ENCODE data around the gene TYW1. TPM values are rescaled to one million over a fixed set of nuclear protein-coding genes. Genes with fewer than 3 reads are reported as not detected.
"Not testable (repeated sequence)": the region's sequence is repeated elsewhere in the genome, so short reads cannot be mapped to it uniquely, and the experiment has no call there.

The TYW1 gene
- total RNA-seq, 5 donors from 2014 or later (not counting 1 experiment from before 2014, with no cell fraction given), result 20.1 to 26.7 (median 22.7) TPM

- H3K36me3 ChIP-seq (ENCODE audit: control insufficient read depth in 2 of 2, extremely low read depth in 1 of 2, insufficient read depth in 1 of 2, low read length in 1 of 2), result peaks cover 0 to 13% of the 10 kb centered on the region in 2 donors
- H3K27ac Mint-ChIP-seq; DNase-seq; H3K9me3 ChIP-seq; H3K27ac ChIP-seq (ENCODE audit: low read length); H3K4me1 ChIP-seq (ENCODE audit: control insufficient read depth in 1 of 2, extremely low read depth in 1 of 2, insufficient read depth in 2 of 2, low read length in 2 of 2); H3K27me3 ChIP-seq (replicated peaks in 1 of 2; ENCODE audit: control insufficient read depth in 2 of 2, extremely low read depth in 1 of 2, insufficient read depth in 2 of 2, low read length in 1 of 2); H3K27me3 Mint-ChIP-seq; CTCF ChIA-PET; H3K9me3 Mint-ChIP-seq; POLR2A ChIA-PET; ATAC-seq (replicated peaks in 1 of 4); H3K4me3 Mint-ChIP-seq; H3K4me1 Mint-ChIP-seq; H3K4me3 ChIP-seq (ENCODE audit: control insufficient read depth in 1 of 2, extremely low read depth in 1 of 2, low read length in 1 of 2): not testable (repeated sequence)
- peaks cover 21% of the 10 kb centered on the region for H3K36me3 Mint-ChIP-seq
- WGBS (ENCODE audit: insufficient coverage), result 100% methylated on average over 3 of the region's 10 CpGs
Measured at GRCh38 chr7:67036432-67037395, 40.1 kb downstream of the TYW1 start.

GRCh38 chr7:67040832-67041231 lies 44.2 kb downstream of the TYW1 start:
- H3K27me3 ChIP-seq (replicated peaks in 1 of 2; ENCODE audit: control insufficient read depth in 2 of 2, extremely low read depth in 1 of 2, insufficient read depth in 2 of 2, low read length in 1 of 2); H3K27ac ChIP-seq (ENCODE audit: low read length); H3K27ac Mint-ChIP-seq; POLR2A ChIA-PET; H3K9me3 ChIP-seq; H3K9me3 Mint-ChIP-seq; H3K36me3 ChIP-seq (ENCODE audit: control insufficient read depth in 2 of 2, extremely low read depth in 1 of 2, insufficient read depth in 1 of 2, low read length in 1 of 2); ATAC-seq (replicated peaks in 1 of 4); H3K4me1 ChIP-seq (ENCODE audit: control insufficient read depth in 1 of 2, extremely low read depth in 1 of 2, insufficient read depth in 2 of 2, low read length in 2 of 2); H3K4me3 ChIP-seq (ENCODE audit: control insufficient read depth in 1 of 2, extremely low read depth in 1 of 2, low read length in 1 of 2); H3K27me3 Mint-ChIP-seq; DNase-seq; H3K4me1 Mint-ChIP-seq; H3K4me3 Mint-ChIP-seq: not testable (repeated sequence)
- H3K36me3 Mint-ChIP-seq, result peaks cover 11% of the 10 kb centered on the region
- WGBS (ENCODE audit: insufficient coverage), result no CpG with 5 or more reads among the region's 2 CpGs
- CTCF ChIA-PET, result interaction anchor here (0.6 to 1.4 kb wide), 3 partner anchors 262 to 1000 kb away, joined by 3 to 8 read pairs (median 8); no protein-coding TSS in a partner anchor

- WGBS (ENCODE audit: insufficient coverage), result no CpG with 5 or more reads among the region's 5 CpGs
- not testable (repeated sequence) for H3K27ac Mint-ChIP-seq, H3K27me3 Mint-ChIP-seq
Measured at GRCh38 chr7:67042781-67043558, 46.3 kb downstream of the TYW1 start.

GRCh38 chr7:67043559-67043930 lies 46.9 kb downstream of the TYW1 start:
- 80% methylated on average over 1 of the region's 4 CpGs for WGBS (ENCODE audit: insufficient coverage)
- POLR2A ChIA-PET, result interaction anchor here in 1 of 2 donors (0.6 kb wide), 1 partner anchor 1227 kb away, joined by 3 read pairs; no protein-coding TSS in a partner anchor

More at GRCh38 chr7:67042781-67043558, 46.3 kb downstream of the TYW1 start:
- H3K27ac ChIP-seq (ENCODE audit: low read length); H3K9me3 Mint-ChIP-seq; POLR2A ChIA-PET; H3K27me3 ChIP-seq (replicated peaks in 1 of 2; ENCODE audit: control insufficient read depth in 2 of 2, extremely low read depth in 1 of 2, insufficient read depth in 2 of 2, low read length in 1 of 2); H3K4me1 ChIP-seq (ENCODE audit: control insufficient read depth in 1 of 2, extremely low read depth in 1 of 2, insufficient read depth in 2 of 2, low read length in 2 of 2); ATAC-seq (replicated peaks in 1 of 4); H3K4me3 ChIP-seq (ENCODE audit: control insufficient read depth in 1 of 2, extremely low read depth in 1 of 2, low read length in 1 of 2); H3K4me3 Mint-ChIP-seq; DNase-seq; H3K9me3 ChIP-seq; H3K36me3 ChIP-seq (ENCODE audit: control insufficient read depth in 2 of 2, extremely low read depth in 1 of 2, insufficient read depth in 1 of 2, low read length in 1 of 2): not testable (repeated sequence)
- H3K4me1 Mint-ChIP-seq, result peaks cover 13 to 15% (median 14%) of the 10 kb centered on the region in 3 donors
- CTCF ChIA-PET, result interaction anchor here (0.6 to 0.7 kb wide), 2 partner anchors 36 to 557 kb away, joined by 3 read pairs; no protein-coding TSS in a partner anchor
- peaks cover 11% of the 10 kb centered on the region for H3K36me3 Mint-ChIP-seq

GRCh38 chr7:67045496-67045995 lies 48.9 kb downstream of the TYW1 start:
- Histone ChIP-seq H3K36me3 (ENCODE audit: control insufficient read depth in 2 of 2, extremely low read depth in 1 of 2, insufficient read depth in 1 of 2, low read length in 1 of 2) (no peaks in the 10 kb centered on the region), H3K4me1 (ENCODE audit: control insufficient read depth in 1 of 2, extremely low read depth in 1 of 2, insufficient read depth in 2 of 2, low read length in 2 of 2) (no peaks in the 10 kb centered on the region), H3K27me3 (replicated peaks in 1 of 2; ENCODE audit: control insufficient read depth in 2 of 2, extremely low read depth in 1 of 2, insufficient read depth in 2 of 2, low read length in 1 of 2) (no peaks in the 10 kb centered on the region), H3K4me3 (ENCODE audit: control insufficient read depth in 1 of 2, extremely low read depth in 1 of 2, low read length in 1 of 2) (no peak overlapping the region), H3K9me3 (no peaks in the 10 kb centered on the region), H3K27ac (ENCODE audit: low read length) (no peak overlapping the region)
- POLR2A ChIA-PET, result no interaction called here
- no peak for ATAC-seq (replicated peaks in 1 of 4)
- no peaks in the 10 kb centered on the region for H3K9me3 Mint-ChIP-seq
- H3K27me3 Mint-ChIP-seq, result no peaks in the 10 kb centered on the region
- H3K36me3 Mint-ChIP-seq, result peaks cover 30% of the 10 kb centered on the region
- CTCF ChIA-PET, result no interaction called here
- DNase-seq, result no peak
- 100% methylated on average over 3 of the region's 4 CpGs for WGBS (ENCODE audit: insufficient coverage)
- H3K27ac Mint-ChIP-seq, result peak overlapping the region in 1 of 2 donors; percentile 11
- H3K4me1 Mint-ChIP-seq, result peaks cover 17 to 24% (median 23%) of the 10 kb centered on the region in 3 donors
- H3K4me3 Mint-ChIP-seq, result no peak overlapping the region

More at GRCh38 chr7:67043559-67043930, 46.9 kb downstream of the TYW1 start:
- H3K4me3 Mint-ChIP-seq; H3K9me3 ChIP-seq; H3K4me3 ChIP-seq (ENCODE audit: control insufficient read depth in 1 of 2, extremely low read depth in 1 of 2, low read length in 1 of 2); H3K9me3 Mint-ChIP-seq; H3K27ac ChIP-seq (ENCODE audit: low read length); H3K4me1 ChIP-seq (ENCODE audit: control insufficient read depth in 1 of 2, extremely low read depth in 1 of 2, insufficient read depth in 2 of 2, low read length in 2 of 2); H3K27ac Mint-ChIP-seq; H3K36me3 ChIP-seq (ENCODE audit: control insufficient read depth in 2 of 2, extremely low read depth in 1 of 2, insufficient read depth in 1 of 2, low read length in 1 of 2); DNase-seq; H3K27me3 ChIP-seq (replicated peaks in 1 of 2; ENCODE audit: control insufficient read depth in 2 of 2, extremely low read depth in 1 of 2, insufficient read depth in 2 of 2, low read length in 1 of 2); ATAC-seq (replicated peaks in 1 of 4); H3K27me3 Mint-ChIP-seq: not testable (repeated sequence)
- CTCF ChIA-PET, result interaction anchor here (0.6 to 0.7 kb wide), 2 partner anchors 37 to 558 kb away, joined by 3 read pairs; no protein-coding TSS in a partner anchor
- peaks cover 14% of the 10 kb centered on the region for H3K36me3 Mint-ChIP-seq
- H3K4me1 Mint-ChIP-seq, result peaks cover 14 to 17% (median 15%) of the 10 kb centered on the region in 3 donors

GRCh38 chr7:67046819-67047218 lies 50.2 kb downstream of the TYW1 start:
- not testable (repeated sequence) for H3K27me3 Mint-ChIP-seq; ATAC-seq (replicated peaks in 1 of 4); H3K9me3 ChIP-seq; H3K36me3 ChIP-seq (ENCODE audit: control insufficient read depth in 2 of 2, extremely low read depth in 1 of 2, insufficient read depth in 1 of 2, low read length in 1 of 2); H3K27ac Mint-ChIP-seq; H3K9me3 Mint-ChIP-seq; H3K4me3 Mint-ChIP-seq; H3K4me3 ChIP-seq (ENCODE audit: control insufficient read depth in 1 of 2, extremely low read depth in 1 of 2, low read length in 1 of 2); DNase-seq; H3K27me3 ChIP-seq (replicated peaks in 1 of 2; ENCODE audit: control insufficient read depth in 2 of 2, extremely low read depth in 1 of 2, insufficient read depth in 2 of 2, low read length in 1 of 2); H3K27ac ChIP-seq (ENCODE audit: low read length); H3K4me1 ChIP-seq (ENCODE audit: control insufficient read depth in 1 of 2, extremely low read depth in 1 of 2, insufficient read depth in 2 of 2, low read length in 2 of 2)
- Mint-ChIP-seq H3K4me1 (peaks cover 14 to 30% (median 25%) of the 10 kb centered on the region in 3 donors), H3K36me3 (peaks cover 38% of the 10 kb centered on the region)
- ChIA-PET POLR2A (interaction anchor here in 1 of 2 donors (0.6 kb wide), 2 partner anchors 32 to 370 kb away, joined by 3 to 4 read pairs; no protein-coding TSS in a partner anchor), CTCF (interaction anchor here in 1 of 2 donors (0.6 kb wide), 1 partner anchor 173 kb away, joined by 5 read pairs; no protein-coding TSS in a partner anchor)
- WGBS (ENCODE audit: insufficient coverage), result 100% methylated on average over 2 of the region's 2 CpGs
